Caco-2 (cell line): Measurements from ENCODE around the gene MRPL58. TPM values are rescaled to one million over a fixed set of nuclear protein-coding genes. Genes with fewer than 3 reads are reported as not detected.
A peak's percentile ranks its signal among the peaks of the same experiment; 100 is the strongest.
"Not testable (repeated sequence)": the region's sequence is repeated elsewhere in the genome, so short reads cannot be mapped to it uniquely, and the experiment has no call there.

Experiments
- BruUV-seq: library from RNA; stranded (reverse); fragments of 400-500 nt; replicated peaks from 2 replicates; lab custom pipeline; 2021; lab: Mats Ljungman, UMichigan
- CTCF ChIA-PET: fragments of 300-600 bp; sonication (Branson Sonifier 250); formaldehyde crosslinking; loops from one replicate; lab custom pipeline; 2022; ENCODE audit warnings: antibody characterized with exemption; lab: Charles Lee
- POLR2A ChIA-PET: fragments of 300-600 bp; sonication (Branson Sonifier 250); formaldehyde crosslinking; loops from one replicate; lab custom pipeline; 2022; ENCODE audit warnings: antibody characterized with exemption; lab: Charles Lee
- DNase-seq, 2 experiments: peaks; one replicate each; pipeline versions ENCODE4 v3.0.0 to v3.0.0-alpha.2; 2020 to 2022
- H3K27me3 ChIP-seq: replicated peaks from 2 replicates; pipeline ENCODE4 v1.6.0; 2011; ENCODE audit warnings: low read length; ENCODE audit not compliant: control insufficient read depth, insufficient read depth
- H3K36me3 ChIP-seq: 2 replicates; pipeline ENCODE4 v1.5.1; 2011; ENCODE audit warnings: low read length; ENCODE audit not compliant: control insufficient read depth, insufficient read depth
- H3K4me1 ChIP-seq: fragments of 250-450 bp; sonication (Bioruptor Pico); 2 replicates; pipeline ENCODE4 v1.5.1; 2020; ENCODE audit warnings: mild to moderate bottlenecking
- H3K4me3 ChIP-seq: 2 replicates; pipeline ENCODE4 v1.5.1; 2011; ENCODE audit warnings: low read depth, mild to moderate bottlenecking, control low read depth, low read length
- H3K9me3 ChIP-seq: fragments of 250-450 bp; sonication (Bioruptor Pico); 2 replicates; pipeline ENCODE4 v1.5.1; 2020; ENCODE audit warnings: mild to moderate bottlenecking, moderate library complexity
- H3K27ac Mint-ChIP-seq: one replicate; pipeline ENCODE4 v1.8.0; 2022; ENCODE audit warnings: mixed read lengths; ENCODE audit not compliant: unreplicated experiment
- H3K27me3 Mint-ChIP-seq: one replicate; pipeline ENCODE4 v1.8.0; 2022; ENCODE audit warnings: mixed read lengths; ENCODE audit not compliant: insufficient read depth, unreplicated experiment
- H3K36me3 Mint-ChIP-seq: one replicate; pipeline ENCODE4 v1.8.0; 2022; ENCODE audit warnings: mild to moderate bottlenecking, mixed read lengths; ENCODE audit not compliant: insufficient read depth, unreplicated experiment
- H3K4me1 Mint-ChIP-seq: one replicate; pipeline ENCODE4 v1.8.0; 2022; ENCODE audit warnings: low read depth, mixed read lengths; ENCODE audit not compliant: unreplicated experiment
- H3K4me3 Mint-ChIP-seq: one replicate; pipeline ENCODE4 v1.8.0; 2022; ENCODE audit warnings: mild to moderate bottlenecking, moderate library complexity, mixed read lengths; ENCODE audit not compliant: unreplicated experiment
- H3K9me3 Mint-ChIP-seq: one replicate; pipeline ENCODE4 v1.8.0; 2022; ENCODE audit warnings: mixed read lengths; ENCODE audit not compliant: unreplicated experiment
- CTCF ChIP-seq, 2 experiments: fragments of 200-600 bp in 1 of 2; IDR thresholded peaks; 1 replicate in 1 of 2; 2 replicates in 1 of 2; pipeline versions ENCODE4 v1.5.1 to v1.8.0; 2011 to 2022; ENCODE audit warnings: antibody characterized with exemption in 1 of 2, control low read depth in 1 of 2, inconsistent platforms in 1 of 2, low read depth in 1 of 2, low read length in 1 of 2, mild to moderate bottlenecking in 1 of 2, moderate library complexity in 1 of 2; ENCODE audit not compliant: insufficient read depth in 1 of 2, severe bottlenecking in 1 of 2, unreplicated experiment in 1 of 2
- intact Hi-C: fragments of 100-400 bp; cut with micrococcal nuclease; formaldehyde crosslinking; loops from one replicate; pipeline ENCODE4 v1.10.0; 2022; ENCODE audit not compliant: unreplicated experiment
- total RNA-seq: library from RNA; stranded (reverse); gene quantifications from 2 replicates; pipeline ENCODE4 v1.2.3, GENCODE V29; 2022

The MRPL58 gene
- total RNA-seq, 1 experiment from 2014 or later, result 61.0 TPM

GRCh38 chr17:74981318-74981978 lies 31.0 kb upstream of the MRPL58 start:
- peak overlapping the region; percentile 88 for H3K27ac Mint-ChIP-seq
- no peak for DNase-seq
- H3K9me3 ChIP-seq, result no peaks in the 10 kb centered on the region
- CTCF ChIA-PET, result no interaction called here
- peaks cover 6% of the 10 kb centered on the region for H3K36me3 Mint-ChIP-seq
- peaks cover 13% of the 10 kb centered on the region for H3K4me1 ChIP-seq
- intact Hi-C loops, result no loop called here
- H3K36me3 ChIP-seq, result no peaks in the 10 kb centered on the region
- BruUV-seq, result TSS peak; percentile 94
- no peaks in the 10 kb centered on the region for H3K27me3 ChIP-seq
- POLR2A ChIA-PET, result no interaction called here
- H3K4me1 Mint-ChIP-seq, result peaks cover 7% of the 10 kb centered on the region
- H3K9me3 Mint-ChIP-seq, result no peaks in the 10 kb centered on the region
- TF ChIP-seq CTCF (IDR thresholded peaks at IDR 0.05; ENCODE audit: insufficient read depth in 1 of 2, low read depth in 1 of 2, low read length in 1 of 2, severe bottlenecking in 1 of 2, unreplicated experiment in 1 of 2), result no peak
- H3K4me3 Mint-ChIP-seq, result peak overlapping the region; percentile 95
- H3K27me3 Mint-ChIP-seq, result peaks cover 2% of the 10 kb centered on the region
- H3K4me3 ChIP-seq, result peak overlapping the region; percentile 58

DNA sequence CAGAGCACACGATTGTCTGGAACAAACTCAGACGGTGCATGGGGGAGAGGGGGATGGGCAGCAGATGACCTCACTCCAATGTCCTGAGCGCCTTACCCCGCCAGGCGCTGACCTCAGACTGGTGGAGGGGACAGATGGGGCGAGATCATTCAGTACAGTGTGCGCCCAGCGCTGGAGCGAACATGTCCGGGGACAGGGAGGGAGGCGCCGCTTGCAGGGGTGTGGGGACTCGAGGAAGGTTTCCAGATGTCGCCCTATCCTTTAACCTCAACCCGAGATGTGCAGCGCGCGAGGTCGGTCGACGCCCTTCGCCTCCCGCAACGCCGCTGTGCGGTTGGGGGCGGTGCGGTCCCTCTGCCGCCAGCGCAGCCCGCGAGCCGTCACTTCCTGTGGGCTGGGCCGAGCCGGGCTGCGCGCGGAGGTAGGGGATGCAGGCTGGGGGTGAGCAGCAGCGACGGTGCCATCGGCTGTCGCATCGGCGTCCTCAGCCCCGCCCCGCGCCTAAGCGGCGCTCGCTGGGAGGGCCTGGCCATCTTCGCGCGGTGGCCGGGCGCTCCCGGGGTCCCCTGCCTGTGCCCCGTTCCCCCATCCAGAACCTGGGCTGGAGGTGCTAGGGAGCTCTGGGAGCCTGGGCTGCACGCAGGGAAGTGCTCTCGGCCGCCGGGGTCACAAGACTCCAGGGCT lies 30.3 kb upstream of the MRPL58 start:
- Histone ChIP-seq H3K27me3 (no peaks in the 10 kb centered on the region), H3K4me3 (peak overlapping the region; percentile 58), H3K4me1 (peaks cover 13% of the 10 kb centered on the region), H3K36me3 (no peaks in the 10 kb centered on the region), H3K9me3 (no peaks in the 10 kb centered on the region)
- Mint-ChIP-seq H3K27ac (peak overlapping the region; percentile 88), H3K36me3 (peaks cover 6% of the 10 kb centered on the region), H3K4me1 (peaks cover 7% of the 10 kb centered on the region), H3K27me3 (no peaks in the 10 kb centered on the region), H3K9me3 (no peaks in the 10 kb centered on the region), H3K4me3 (peak overlapping the region; percentile 95)
- DNase-seq, result peak; percentile 89 to 93
- no TSS peak for BruUV-seq
- intact Hi-C loops, result loop anchor here (1.0 kb wide), 2 partner anchors 10 to 21 kb away; partner anchors contain the start of gene HID1
- CTCF ChIA-PET, result interaction anchor here (0.6 to 1.7 kb wide), 5 partner anchors 8 to 206 kb away, joined by 3 to 18 read pairs (median 4); partner anchors contain the start of gene NAT9
- TF ChIP-seq CTCF (IDR thresholded peaks at IDR 0.05; ENCODE audit: insufficient read depth in 1 of 2, low read depth in 1 of 2, low read length in 1 of 2, severe bottlenecking in 1 of 2, unreplicated experiment in 1 of 2), result no peak
- POLR2A ChIA-PET, result interaction anchor here (0.7 to 1.4 kb wide), 4 partner anchors 9 to 109 kb away, joined by 3 to 13 read pairs (median 6); partner anchors contain the start of genes FDXR, HID1 and MRPL58

DNA sequence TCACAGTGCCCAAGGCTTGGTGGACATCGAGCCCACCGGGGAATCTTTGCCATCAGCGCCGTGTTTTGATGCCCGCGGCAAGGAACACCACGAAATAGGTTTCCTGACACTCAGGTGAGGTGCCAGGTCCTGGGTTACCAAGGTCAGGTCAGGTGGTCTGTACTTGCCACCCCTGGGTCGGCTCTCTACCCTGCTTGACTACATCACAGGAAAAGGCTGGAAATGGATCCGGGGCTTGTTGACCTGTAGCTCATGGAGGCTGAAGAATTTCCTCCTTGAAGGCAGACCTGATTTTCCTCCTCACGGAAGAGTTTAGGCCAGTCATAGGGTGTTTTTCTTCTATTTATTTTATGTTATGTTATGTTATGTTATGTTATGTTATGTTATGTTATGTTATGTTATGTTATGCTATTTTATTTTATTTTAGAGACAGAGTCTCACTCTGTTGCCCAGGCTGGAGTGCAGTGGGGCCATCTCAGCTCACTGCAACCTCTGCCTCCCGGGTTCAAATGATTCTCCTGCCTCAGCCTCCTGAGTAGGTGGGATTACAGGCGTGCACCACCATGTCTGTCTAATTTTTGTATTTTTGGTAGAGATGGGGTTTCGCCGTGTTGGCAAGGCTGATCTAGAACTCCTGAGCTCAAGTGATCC lies 29.7 kb upstream of the MRPL58 start:
- H3K27me3 Mint-ChIP-seq, H3K9me3 ChIP-seq, H3K4me1 Mint-ChIP-seq, H3K36me3 Mint-ChIP-seq, DNase-seq, H3K9me3 Mint-ChIP-seq, H3K36me3 ChIP-seq, H3K27me3 ChIP-seq: not testable (repeated sequence)
- Mint-ChIP-seq H3K4me3 (peak overlapping the region; percentile 95), H3K27ac (peak overlapping the region; percentile 88)
- Histone ChIP-seq H3K4me1 (peaks cover 13% of the 10 kb centered on the region), H3K4me3 (peak overlapping the region; percentile 58)
- ChIA-PET CTCF (interaction anchor here (0.6 to 1.7 kb wide), 6 partner anchors 9 to 207 kb away, joined by 3 to 18 read pairs (median 4); partner anchors contain the start of genes MRPL58 and NAT9), POLR2A (interaction anchor here (0.7 to 1.4 kb wide), 6 partner anchors 10 to 110 kb away, joined by 3 to 13 read pairs (median 4); partner anchors contain the start of genes FDXR, HID1 and MRPL58)
- intact Hi-C loops, result loop anchor here (1.0 kb wide), 2 partner anchors 10 to 21 kb away; partner anchors contain the start of gene HID1
- TSS peak; percentile 66 for BruUV-seq
